ENCODE results near the gene ECD. TPM values are rescaled to one million over a fixed set of nuclear protein-coding genes. Genes with fewer than 3 reads are reported as not detected.

The ECD gene
- 55.0 and 60.2 TPM in 2 replicates for total RNA-seq (2014; rRNA removed; shearing (Covaris generic))

DNA sequence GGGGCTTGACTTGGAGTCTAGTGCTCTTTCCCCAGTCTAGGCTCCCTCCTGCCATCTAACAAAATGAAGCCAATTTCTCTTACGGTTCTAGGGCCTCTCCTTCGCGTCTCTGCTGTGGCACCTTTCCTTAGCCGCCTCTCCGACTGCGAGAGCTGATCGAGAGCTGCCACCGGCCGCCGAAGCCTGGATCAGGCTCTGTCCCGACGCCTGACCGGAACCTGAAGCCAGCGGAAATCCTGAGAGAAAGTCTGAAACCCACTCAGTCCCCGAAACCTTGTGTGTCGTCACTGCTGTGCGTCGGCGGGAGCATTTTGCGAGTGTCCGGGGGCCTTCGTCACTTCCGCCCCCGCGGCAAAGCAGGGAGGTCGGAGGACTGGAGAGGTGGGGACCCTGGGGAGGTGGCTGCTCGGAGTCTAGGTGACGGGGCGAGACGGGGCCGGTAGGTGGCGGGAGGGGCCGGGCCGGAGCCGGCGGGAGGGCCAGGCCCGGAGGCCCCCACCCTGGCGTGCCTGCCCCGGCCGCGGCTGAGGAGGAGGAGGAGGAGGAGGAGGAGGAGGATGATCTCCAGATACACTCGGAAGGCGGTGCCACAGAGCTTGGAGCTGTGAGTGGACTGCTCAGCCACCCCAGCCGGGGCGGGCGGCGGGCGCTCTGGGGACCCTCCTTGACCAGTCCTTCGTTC is at the start of gene ECD, which contains the start of gene FAM149B1:
ECD (minus strand) TSS at position 226 of the 682 bp plus-strand sequence. CDS start 4,071 bp downstream, outside the sequence.
FAM149B1 (plus strand) TSS at position 337 of the 682 bp plus-strand sequence; CDS start at position 558, 221 bp downstream.
- peak; percentile 95 for DNase-seq (ENCODE audit: low spot score)
- in situ Hi-C loops (cut with HindIII; ENCODE audit: low sequenced_read_pairs), result no loop called here

DNA sequence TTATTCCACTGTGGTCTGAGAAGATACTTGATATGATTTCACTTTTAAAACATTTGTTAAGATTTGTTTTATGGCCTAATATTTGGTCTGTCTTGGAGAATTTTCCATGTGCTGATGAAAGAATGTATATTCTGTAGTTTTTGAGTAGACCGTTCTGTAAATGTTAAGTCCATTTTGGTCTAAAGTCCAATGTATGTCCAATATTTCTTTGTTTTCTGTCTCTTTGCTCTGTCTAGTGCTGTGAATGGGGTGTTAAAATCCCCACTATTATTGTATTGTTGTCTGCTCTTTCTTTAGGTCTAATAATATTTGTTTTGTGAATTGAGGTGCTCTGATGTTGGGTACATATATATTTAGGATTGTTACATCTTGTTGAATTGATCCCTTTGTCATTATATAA is 47.9 kb upstream of the ECD start:
- in situ Hi-C loops (cut with HindIII; ENCODE audit: low sequenced_read_pairs), result no loop called here
- DNase-seq (ENCODE audit: low spot score), result no peak

DNA sequence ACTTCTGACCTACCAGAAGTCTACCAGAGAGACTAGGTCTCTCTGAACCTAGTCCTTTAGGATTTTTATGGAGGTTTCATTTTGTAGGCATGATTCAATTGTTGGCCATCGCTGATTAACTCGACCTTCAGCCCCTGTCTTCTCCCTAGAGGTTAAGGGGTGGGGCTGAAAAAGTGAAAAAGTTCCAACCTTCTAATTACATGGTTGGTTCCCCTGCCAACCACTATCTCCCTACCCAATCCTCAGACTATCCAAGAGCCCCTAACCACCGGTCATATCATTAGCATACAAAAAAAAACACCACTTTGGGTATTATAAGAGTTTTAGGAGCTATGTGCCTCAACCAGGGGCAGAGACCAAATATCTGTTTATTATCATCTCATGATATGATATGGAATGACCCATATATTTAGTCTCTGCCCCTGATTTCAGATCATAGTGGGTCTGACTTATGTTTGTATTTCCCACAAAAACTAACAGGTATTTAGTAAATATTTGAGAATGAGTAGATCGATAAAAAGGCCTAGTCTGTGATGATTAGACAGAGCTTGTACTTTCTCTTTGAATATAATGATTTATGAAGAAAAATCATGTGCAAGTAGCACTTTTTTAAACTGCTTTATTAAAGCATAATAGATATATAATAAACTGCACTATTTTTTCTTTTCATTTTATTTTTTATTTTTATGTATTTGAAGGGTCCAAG is 43.5 kb upstream of the ECD start:
- DNase-seq (ENCODE audit: low spot score), result no peak
- in situ Hi-C loops (cut with HindIII; ENCODE audit: low sequenced_read_pairs), result no loop called here

DNA sequence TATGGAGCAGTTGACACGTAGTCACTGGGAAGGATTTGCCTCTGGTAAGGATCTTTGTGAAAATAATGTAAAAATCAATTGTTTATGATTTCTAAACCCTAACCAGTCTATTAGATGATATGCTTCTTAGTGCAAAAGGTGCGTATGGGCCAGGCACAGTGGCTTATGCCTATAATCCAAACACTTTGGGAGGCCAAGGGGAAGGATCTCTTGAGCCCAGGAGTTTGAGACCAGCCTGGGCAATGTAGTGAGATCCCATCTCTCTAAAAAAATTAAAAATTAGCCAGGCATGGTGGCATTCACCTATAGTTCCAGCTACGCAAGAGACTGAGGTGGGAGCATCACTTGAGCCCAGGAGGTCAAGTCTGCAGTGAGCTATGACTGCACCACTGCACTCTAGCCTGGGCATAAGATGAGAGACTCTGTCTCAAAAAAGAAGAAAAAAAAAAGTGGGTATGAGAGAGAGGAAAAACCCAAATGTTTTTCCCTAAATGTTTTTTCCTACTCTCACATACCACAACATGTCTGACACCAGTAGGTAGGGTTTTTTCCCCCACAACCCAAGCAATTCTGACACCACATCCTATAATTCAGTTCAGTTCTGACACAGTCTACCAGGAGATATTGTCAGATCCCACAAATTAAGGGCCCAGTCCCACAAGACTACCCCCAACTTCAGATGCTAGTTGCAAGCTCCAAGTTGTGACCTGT is 42.7 kb upstream of the ECD start:
- in situ Hi-C loops (cut with HindIII; ENCODE audit: low sequenced_read_pairs), result no loop called here
- DNase-seq (ENCODE audit: low spot score), result no peak

DNA sequence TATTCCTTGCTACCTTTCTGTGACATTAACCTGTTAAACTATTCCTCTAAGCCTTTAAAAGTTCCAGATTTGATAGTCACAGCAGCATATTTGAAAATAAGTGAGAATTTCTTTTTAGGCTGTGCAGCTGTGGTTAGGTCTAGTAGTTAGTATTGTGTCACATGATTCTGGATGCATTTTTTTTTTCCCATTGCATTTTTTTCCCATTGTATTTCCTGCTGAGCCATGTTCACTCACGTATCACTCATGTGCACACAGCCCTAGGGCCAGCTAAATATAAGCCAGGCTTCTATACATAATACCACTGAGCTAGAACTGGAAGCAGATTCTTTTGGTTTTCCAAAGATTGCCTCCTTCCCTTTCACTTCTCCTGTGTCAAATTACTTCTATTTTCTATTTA is 41.9 kb upstream of the ECD start:
- in situ Hi-C loops (cut with HindIII; ENCODE audit: low sequenced_read_pairs), result no loop called here
- no peak for DNase-seq (ENCODE audit: low spot score)

DNA sequence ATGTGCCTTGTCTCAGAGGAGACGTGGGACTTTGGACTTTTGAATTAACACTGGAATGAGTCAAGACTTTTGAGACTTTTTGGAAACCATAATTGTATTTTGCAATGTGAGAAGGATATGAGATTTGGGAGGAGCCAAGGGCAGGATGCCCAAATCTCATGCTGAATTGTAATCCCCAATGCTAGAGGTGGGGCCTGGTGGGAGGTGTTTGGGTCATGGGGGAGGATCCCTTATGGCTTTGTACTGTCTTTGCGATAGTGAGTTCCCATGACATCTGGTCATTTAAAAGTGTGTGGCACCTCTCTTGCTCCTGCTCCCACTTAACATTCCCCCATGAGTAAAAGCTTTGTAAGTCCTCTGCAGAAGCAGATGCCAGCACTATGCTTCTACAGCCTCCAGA is 40.1 kb upstream of the ECD start:
- no peak for DNase-seq (ENCODE audit: low spot score)
- in situ Hi-C loops (cut with HindIII; ENCODE audit: low sequenced_read_pairs), result no loop called here

DNA sequence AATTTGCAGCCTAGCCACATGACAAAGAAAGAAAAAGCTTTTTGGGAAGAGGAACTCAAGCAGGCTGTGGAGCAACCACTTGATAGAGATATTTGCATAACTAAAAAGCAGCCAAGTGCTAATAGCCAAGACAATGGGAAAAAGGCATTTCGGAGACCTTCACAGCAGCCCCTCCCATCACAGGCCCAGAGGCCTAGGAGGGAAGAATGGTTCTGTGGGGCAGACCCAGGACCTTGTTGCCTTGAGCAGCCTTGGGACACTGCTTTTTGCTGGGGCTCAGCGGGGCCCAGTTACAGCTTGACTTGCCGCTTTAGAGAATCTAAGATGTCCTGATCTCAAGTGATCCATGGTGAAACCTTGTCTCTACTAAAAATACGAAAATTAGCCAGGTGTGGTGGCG is 38.6 kb upstream of the ECD start:
- in situ Hi-C loops (cut with HindIII; ENCODE audit: low sequenced_read_pairs), result no loop called here
- no peak for DNase-seq (ENCODE audit: low spot score)

DNA sequence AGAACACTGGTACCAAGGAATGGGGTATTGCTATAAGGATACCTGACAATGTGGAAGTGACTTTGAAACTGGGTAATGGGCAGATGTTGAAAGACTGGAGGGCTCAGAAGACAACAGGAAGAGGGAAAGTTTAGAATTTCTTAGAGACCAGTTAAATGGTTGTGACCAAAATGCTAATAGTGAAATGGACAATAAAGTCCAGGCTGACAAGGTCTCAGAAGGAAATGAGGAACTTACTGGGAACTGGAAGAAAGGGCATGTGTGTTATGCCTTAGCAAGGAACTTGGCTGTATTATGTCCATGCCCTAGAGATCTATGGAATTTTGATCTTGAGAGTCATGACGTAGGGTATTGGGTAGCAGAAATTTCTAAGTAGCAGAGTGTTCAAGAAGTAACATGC is 38.1 kb upstream of the ECD start:
- DNase-seq (ENCODE audit: low spot score), result no peak
- in situ Hi-C loops (cut with HindIII; ENCODE audit: low sequenced_read_pairs), result no loop called here

DNA sequence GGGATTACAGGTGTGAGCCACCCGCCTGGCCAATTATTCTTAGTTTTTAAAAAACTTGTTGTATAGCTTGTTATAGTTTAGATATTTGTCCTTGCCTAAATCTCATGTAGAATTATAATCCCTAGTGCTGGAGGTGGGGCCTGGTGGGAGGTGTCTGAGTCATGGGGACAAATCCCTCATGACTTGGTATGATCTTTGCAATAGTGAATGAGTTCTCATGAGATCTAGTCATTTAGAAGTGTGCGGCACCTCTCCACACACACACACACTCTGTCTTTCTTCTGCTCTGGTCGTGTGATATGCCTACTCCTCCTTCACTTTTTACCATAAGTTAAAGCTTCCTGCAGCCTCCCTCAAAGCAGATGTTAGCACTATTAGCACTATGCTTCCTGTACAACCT is 37.3 kb upstream of the ECD start:
- no peak for DNase-seq (ENCODE audit: low spot score)
- in situ Hi-C loops (cut with HindIII; ENCODE audit: low sequenced_read_pairs), result no loop called here

DNA sequence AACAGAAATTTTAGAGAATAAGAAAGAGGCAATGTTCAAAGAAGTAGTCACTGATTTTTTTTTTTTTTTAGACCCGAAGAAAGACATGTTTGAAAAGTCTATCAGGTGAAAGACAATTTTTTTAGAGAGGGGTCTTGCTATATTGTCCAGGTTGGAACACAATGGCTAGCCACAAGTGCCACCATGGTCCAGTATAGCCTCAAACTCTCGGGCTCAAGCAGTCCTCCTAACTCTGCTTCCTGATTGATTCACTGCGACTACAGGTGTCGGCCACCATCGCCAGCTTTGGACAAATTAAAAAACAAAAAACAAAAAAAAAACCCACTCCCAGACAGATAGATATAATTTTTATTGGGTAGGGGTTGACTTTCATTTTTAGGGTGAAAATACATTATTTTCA is 22.4 kb upstream of the ECD start:
- DNase-seq (ENCODE audit: low spot score), result no peak
- in situ Hi-C loops (cut with HindIII; ENCODE audit: low sequenced_read_pairs), result no loop called here

DNA sequence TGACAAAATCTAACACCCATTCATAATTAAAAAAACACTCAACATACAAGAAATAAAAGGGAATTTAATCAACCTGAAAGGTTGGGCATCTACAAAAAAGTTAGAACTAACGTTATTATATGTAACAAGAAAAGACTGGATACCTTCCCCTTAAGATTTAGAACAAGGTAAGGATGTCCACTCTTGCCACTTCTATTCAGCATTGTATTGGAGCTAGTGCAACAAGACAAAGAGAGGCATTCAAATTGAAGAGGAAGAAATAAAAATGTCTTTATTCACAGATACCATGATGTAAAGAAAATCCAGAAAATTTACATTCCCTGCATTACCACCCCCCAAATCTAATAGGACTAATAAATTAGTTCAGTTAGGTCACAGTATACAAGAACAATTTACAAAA is 18.5 kb upstream of the ECD start:
- in situ Hi-C loops (cut with HindIII; ENCODE audit: low sequenced_read_pairs), result no loop called here

DNA sequence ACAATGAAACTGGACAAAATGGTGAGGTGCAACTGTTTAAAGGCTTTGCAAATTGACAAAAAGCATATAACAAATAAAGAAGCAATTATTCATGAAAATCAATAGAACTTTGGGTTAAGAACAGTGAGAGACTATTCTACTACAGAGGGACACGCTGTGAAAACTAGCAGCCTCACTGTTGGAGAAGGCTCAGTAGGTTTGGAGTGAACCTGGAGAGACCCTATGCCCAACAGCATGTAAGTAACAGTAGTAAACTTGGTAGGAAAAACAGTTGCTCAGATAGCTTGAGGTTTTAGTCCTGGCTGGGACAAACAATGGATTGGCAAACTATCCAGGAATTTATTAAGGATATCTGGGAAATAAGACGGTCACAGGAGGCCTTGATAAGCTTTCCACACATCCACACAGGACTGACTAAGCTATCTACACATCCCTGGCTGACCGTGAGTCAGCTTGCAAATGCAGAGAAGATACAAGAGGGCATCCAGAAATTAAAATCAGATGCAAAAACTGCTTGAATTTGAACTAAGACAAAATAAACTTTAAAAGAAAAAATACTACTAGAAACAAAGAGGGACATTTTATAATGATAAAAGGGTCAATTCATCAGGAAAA is 16.0 kb upstream of the ECD start:
- DNase-seq (ENCODE audit: low spot score), result no peak
- in situ Hi-C loops (cut with HindIII; ENCODE audit: low sequenced_read_pairs), result no loop called here

More for the DNA sequence above, 18.5 kb upstream of the ECD start:
- DNase-seq (ENCODE audit: low spot score), result no peak

DNA sequence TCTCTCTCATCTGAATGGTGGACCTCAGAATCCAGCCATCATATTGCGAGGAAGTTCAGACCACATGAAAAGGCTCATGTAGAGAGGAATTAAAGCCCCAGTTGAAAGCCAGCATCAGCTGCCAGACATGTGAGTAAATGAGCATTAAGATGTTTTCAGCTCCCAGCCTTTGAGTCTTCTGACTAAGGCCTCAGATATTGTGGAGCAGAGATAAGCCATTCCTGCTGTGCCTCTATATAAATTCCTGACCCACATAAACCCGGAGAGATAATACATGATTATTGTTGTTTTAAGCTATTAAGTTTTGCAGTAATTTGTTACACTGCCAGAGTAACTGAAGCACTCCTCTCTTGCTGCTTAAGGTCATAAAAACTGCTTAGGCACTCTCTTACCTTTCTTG is 14.8 kb upstream of the ECD start:
- in situ Hi-C loops (cut with HindIII; ENCODE audit: low sequenced_read_pairs), result no loop called here
- DNase-seq (ENCODE audit: low spot score), result no peak

DNA sequence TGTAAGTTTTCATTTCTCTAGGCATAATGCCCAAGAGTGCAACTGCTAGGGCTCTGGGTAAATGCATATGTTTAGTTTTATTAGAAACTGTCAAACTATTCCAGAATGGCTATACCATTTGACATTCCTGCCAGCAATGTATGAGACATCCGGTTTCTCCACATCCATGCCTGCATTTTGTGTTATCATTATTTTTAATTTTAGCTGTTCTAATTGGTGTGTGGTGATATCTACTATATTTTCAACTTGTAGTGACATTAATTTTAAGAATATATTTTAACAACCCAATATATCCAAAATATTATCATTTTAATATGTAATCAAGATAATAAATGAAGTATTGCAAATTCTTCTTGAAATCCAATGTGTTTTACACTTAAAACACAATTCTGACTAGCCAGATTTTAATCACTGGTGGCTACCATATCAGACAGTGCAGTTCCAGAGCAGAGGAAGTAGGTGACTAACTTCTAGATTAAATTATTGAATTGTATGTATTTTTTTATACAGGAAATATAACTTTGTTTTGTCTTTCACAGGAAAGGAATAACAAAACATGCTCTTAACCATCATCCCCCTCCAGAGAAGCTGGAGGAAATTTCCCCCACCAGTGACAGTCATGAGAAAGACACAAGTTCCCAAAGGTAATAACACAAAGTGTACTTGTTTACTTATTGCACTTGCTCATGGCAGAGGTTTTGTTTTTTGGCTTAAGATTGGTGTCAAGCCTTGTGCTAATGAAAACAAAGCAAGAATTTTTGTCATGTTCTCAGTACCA is 6.5 kb upstream of the ECD start:
- in situ Hi-C loops (cut with HindIII; ENCODE audit: low sequenced_read_pairs), result no loop called here
- no peak for DNase-seq (ENCODE audit: low spot score)

DNA sequence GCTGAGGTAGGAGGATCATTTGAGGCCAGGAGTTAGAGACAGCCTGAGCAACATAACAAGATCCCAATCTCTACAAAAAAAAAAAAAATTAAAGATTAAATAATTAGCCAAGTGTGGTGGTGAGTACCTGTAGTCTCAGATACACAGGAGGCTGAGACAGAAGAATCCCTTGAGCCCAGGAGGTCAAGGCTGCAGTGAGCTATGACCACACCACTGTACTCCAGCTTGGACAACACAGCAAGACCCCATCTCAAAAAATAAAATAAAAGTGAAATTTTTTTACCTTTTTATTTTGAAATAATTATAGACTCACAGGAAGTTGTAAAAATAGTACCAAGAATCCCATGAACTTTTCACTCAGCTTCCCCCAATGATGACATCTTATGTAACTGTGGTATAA is 5.1 kb upstream of the ECD start:
- in situ Hi-C loops (cut with HindIII; ENCODE audit: low sequenced_read_pairs), result no loop called here
- DNase-seq (ENCODE audit: low spot score), result no peak

DNA sequence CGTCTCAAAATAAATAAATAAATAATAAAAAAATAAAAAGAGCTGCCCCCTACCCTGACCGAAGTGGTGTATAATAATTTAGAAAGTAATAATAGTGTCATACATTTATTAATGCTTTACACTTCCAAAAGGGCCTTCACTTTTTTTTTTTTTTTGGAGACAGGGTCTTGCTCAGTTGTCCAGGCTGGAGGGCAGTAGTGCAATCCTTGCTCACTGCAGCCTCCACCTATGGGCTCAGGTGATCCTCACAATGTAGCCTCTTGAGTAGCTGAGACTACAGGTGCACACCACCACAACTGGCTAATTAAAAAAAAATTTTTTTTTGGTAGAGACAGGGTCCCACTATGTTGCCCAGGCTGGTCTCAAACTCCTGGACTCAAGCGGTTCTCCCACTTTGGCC is 1.5 kb upstream of the ECD start:
- in situ Hi-C loops (cut with HindIII; ENCODE audit: low sequenced_read_pairs), result no loop called here
- no peak for DNase-seq (ENCODE audit: low spot score)

DNA sequence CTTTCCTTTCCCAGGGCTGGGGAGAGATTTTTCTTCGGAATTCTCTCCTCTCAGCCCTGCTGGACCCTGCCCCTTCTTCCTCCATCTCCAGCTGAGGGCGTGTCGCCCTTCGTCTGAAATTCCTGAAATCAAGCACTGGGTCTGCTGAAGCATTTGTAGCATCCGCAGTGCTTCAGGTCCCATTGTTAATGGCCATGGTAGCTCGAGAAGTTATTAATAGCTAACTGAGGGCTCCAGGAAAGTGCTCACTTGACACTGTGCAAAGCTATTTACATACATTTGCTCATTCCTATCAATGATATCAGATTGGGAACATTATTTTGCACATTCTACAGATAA is 626 bp upstream of the ECD start:
- in situ Hi-C loops (cut with HindIII; ENCODE audit: low sequenced_read_pairs), result no loop called here
- no peak for DNase-seq (ENCODE audit: low spot score)

DNA sequence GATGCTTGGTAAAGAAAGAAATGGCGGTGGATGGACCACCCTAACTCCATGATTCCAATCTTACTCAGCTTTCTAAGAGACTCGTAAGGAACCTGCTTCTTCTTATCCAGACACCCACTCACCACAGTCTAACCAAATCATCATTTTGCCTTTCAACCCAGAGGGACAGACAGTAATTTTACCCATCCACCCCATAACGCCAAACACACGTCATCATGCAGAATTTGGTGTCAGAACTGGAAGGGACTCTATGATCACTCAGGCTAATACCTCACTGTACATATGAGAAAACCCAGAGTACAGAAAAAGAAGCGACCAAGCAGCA is 388 bp downstream of the ECD start:
- DNase-seq (ENCODE audit: low spot score), result no peak
- in situ Hi-C loops (cut with HindIII; ENCODE audit: low sequenced_read_pairs), result no loop called here

DNA sequence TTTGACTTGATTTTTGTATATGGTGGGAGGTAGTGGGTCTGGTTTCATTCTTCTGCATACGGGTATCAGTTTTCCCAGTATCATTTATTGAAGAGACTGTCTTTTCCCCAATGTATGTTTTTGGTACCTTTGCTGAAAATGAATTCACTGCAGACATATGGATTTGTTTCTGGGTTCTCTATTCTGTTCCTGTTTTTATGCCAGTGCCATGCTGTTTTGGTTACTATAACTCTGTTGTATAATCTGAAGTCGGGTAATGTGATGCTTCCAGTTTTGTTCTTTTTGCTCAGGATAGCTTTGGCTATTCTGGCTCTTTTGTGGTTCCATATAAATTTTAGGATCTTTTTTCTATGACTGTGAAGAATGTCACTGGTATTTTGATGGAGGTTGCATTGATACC is 836 bp downstream of the ECD start:
- in situ Hi-C loops (cut with HindIII; ENCODE audit: low sequenced_read_pairs), result no loop called here
- DNase-seq (ENCODE audit: low spot score), result no peak

Measured in G401 (cell line).